ENCODE results near the gene GLYATL1.

- TF ChIP-seq CTCF (IDR thresholded peaks at IDR 0.05) (no peak), POLR2A (IDR thresholded peaks at IDR 0.05) (no peak)
Measured at GRCh38 chr11:58934945-58935513, 4.3 kb upstream of the GLYATL1 start.

Data from heart left ventricle (tissue), 13 donors.